Large intestine (tissue), 3 donors: Measurements from ENCODE around the gene FAF1. TPM values are rescaled to one million over a fixed set of nuclear protein-coding genes. Genes with fewer than 3 reads are reported as not detected.

Experiments
- DNase-seq, 2 donors: peaks; one replicate each; pipeline versions ENCODE4 v3.0.0 to v3.0.0-alpha.2; 2013
- H3K27ac ChIP-seq: one replicate; pipeline ENCODE4 v1.5.1; 2013; ENCODE audit warnings: low read length
- H3K27me3 ChIP-seq: 2 replicates; pipeline ENCODE4 v1.6.1; 2013; ENCODE audit warnings: low read length; ENCODE audit not compliant: control insufficient read depth, insufficient read depth
- H3K36me3 ChIP-seq: 2 replicates; pipeline ENCODE4 v1.6.1; 2013; ENCODE audit warnings: low read length; ENCODE audit not compliant: control insufficient read depth, insufficient read depth
- H3K4me1 ChIP-seq: one replicate; pipeline ENCODE4 v1.6.1; 2013; ENCODE audit warnings: low read length; ENCODE audit not compliant: control insufficient read depth, insufficient read depth
- H3K4me3 ChIP-seq: one replicate; pipeline ENCODE4 v1.5.1; 2013; ENCODE audit warnings: low read length
- H3K9me3 ChIP-seq: one replicate; pipeline ENCODE4 v1.6.1; 2013; ENCODE audit warnings: mild to moderate bottlenecking, low read depth, low read length, moderate library complexity; ENCODE audit not compliant: control insufficient read depth
- WGBS: methylation state at CpG from one replicate; pipeline ENCODE4 v1.1.5; 2013; ENCODE audit warnings: low lambda C conversion rate; ENCODE audit not compliant: insufficient coverage; 5-methylcytosine and 5-hydroxymethylcytosine counted together
- polyA plus RNA-seq: library from polyadenylated mRNA; unstranded; fragments of 120-200 nt; gene quantifications from one replicate; pipeline ENCODE4 v1.2.1, GENCODE V29; 2013

FAF1 gene
- polyA plus RNA-seq, 1 donor, result 47.1 TPM

DNA sequence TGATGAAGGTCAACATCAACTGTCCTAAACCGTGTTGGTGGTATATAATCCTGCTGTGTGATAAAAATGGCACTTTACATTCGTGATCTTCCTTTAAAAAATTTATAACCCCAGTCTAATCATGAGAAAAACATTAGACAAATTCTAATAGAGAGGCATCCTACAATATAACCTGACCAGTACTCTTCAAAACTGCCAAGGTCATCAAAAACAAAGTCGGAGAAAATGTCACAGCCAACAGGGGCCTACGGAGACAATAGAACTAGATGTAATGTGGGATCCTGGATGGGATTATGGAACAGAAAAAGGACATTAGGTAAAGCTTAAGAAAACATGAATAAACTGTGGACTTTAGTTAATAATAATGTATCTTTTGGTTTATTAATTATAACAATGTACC, 34.9 kb upstream of the FAF1 start:
- no peak overlapping the region for H3K4me3 ChIP-seq
- no peak for DNase-seq
- H3K27me3 ChIP-seq, result peaks cover 2% of the 10 kb centered on the region
- H3K4me1 ChIP-seq, result no peaks in the 10 kb centered on the region
- 59% methylated on average over 3 of the region's 4 CpGs for WGBS
- no peaks in the 10 kb centered on the region for H3K36me3 ChIP-seq
- no peak overlapping the region for H3K27ac ChIP-seq
- no peaks in the 10 kb centered on the region for H3K9me3 ChIP-seq

DNA sequence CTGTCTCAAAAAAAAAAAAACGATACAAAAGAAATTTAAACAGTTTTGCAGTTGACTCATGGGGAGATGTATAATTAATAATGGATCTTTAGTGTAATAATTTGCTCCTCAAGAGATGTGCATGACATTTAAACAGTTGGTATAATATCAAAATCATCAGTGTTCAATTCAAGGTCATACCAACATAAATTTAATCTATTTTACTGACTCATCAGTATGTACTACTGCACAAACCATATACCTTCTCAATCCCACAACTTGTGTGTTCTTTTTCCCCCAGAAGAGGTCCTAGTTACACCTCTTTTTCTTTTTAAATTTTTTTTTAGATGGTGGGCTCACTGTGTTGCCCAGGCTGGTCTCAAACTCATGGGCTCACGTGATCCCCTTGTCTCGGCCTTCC, 33.6 kb upstream of the FAF1 start:
- Histone ChIP-seq H3K9me3 (no peaks in the 10 kb centered on the region), H3K27me3 (peaks cover 2% of the 10 kb centered on the region), H3K36me3 (no peaks in the 10 kb centered on the region), H3K4me1 (no peaks in the 10 kb centered on the region), H3K4me3 (no peak overlapping the region), H3K27ac (no peak overlapping the region)
- no peak for DNase-seq
- 100% methylated on average over 1 of the region's 3 CpGs for WGBS

DNA sequence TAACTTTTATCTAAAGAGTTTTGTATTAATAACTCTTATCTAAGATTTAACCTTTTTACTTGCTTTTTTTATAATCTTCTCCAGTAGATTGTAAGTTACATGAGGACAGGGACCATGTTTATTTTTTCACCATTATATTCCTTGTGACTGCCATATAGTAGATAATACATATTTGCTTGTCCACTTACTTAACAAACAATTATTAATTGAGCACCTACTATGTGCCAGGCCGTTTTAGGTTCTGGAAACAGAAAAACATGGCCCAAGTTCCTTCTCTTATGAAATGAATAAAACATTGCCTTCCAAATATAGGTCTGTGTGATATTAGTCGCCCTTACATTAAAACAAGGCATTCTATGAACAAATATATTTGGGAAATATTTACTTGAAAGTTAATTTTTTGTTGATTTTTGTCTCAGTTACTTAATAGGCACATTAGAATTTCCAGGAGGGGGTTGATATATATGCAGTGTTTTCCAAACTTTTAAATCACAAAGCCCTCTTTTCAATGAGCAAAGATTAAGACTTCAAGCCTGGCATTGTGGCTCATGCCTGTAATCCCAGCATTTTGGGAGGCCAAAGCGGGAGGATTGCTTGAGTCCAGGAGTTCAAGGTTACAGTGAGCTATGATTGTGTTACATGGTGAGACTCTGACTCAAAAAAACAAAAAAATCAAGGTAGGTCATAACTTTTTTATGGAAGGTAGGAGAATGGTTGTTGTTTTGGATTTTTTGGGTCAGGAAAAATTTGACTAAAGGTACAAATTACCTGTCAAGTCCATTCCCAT, 32.7 kb upstream of the FAF1 start:
- H3K4me3 ChIP-seq, result no peak overlapping the region
- no peaks in the 10 kb centered on the region for H3K4me1 ChIP-seq
- WGBS, result 85% methylated on average over 2 of the region's 3 CpGs
- H3K27ac ChIP-seq, result no peak overlapping the region
- DNase-seq, result no peak
- H3K9me3 ChIP-seq, result no peaks in the 10 kb centered on the region
- peaks cover 2% of the 10 kb centered on the region for H3K27me3 ChIP-seq
- H3K36me3 ChIP-seq, result no peaks in the 10 kb centered on the region

DNA sequence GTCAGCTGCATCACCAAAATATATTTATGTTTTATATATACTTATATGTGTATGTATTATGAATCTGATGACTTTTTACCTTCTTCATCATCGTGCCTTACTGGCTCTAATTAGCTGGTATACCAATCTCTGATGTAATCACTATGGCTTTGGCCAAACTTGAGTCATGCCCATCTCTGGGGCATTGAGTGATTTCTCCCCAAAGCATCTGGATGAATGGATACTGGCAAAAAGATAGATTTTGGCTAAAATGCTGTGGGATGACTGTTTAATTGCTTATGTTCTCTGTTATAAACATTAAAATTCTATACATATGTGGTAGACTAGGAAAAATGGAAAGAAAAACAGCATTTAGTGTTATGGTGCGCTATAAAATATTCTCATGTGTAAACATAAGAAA, 29.6 kb upstream of the FAF1 start:
- Histone ChIP-seq H3K27me3 (peaks cover 10% of the 10 kb centered on the region), H3K27ac (no peak overlapping the region), H3K4me3 (no peak overlapping the region), H3K9me3 (no peaks in the 10 kb centered on the region), H3K36me3 (no peaks in the 10 kb centered on the region), H3K4me1 (no peaks in the 10 kb centered on the region)
- no peak for DNase-seq
- WGBS, result 90% methylated on average over 1 of the region's 2 CpGs

- Histone ChIP-seq H3K27ac (no peak overlapping the region), H3K36me3 (no peaks in the 10 kb centered on the region), H3K4me1 (no peaks in the 10 kb centered on the region), H3K27me3 (peaks cover 27% of the 10 kb centered on the region), H3K4me3 (no peak overlapping the region), H3K9me3 (no peaks in the 10 kb centered on the region)
- 92% methylated on average over 1 of the region's 4 CpGs for WGBS
- no peak for DNase-seq
These were observed 26.6 kb upstream of the FAF1 start for GRCh38 chr1:50986653-50987052.

GRCh38 chr1:50985094-50985493, 25.0 kb upstream of the FAF1 start:
- peaks cover 27% of the 10 kb centered on the region for H3K27me3 ChIP-seq
- H3K27ac ChIP-seq, result no peak overlapping the region
- no peaks in the 10 kb centered on the region for H3K4me1 ChIP-seq
- H3K36me3 ChIP-seq, result no peaks in the 10 kb centered on the region
- no CpG with 5 or more reads among the region's 1 CpG for WGBS
- H3K4me3 ChIP-seq, result no peak overlapping the region
- DNase-seq, result no peak
- no peaks in the 10 kb centered on the region for H3K9me3 ChIP-seq

GRCh38 chr1:50983219-50983802, 23.2 kb upstream of the FAF1 start:
- Histone ChIP-seq H3K36me3 (no peaks in the 10 kb centered on the region), H3K4me1 (no peaks in the 10 kb centered on the region), H3K4me3 (no peak overlapping the region), H3K9me3 (no peaks in the 10 kb centered on the region), H3K27me3 (peaks cover 43% of the 10 kb centered on the region), H3K27ac (no peak overlapping the region)
- whole genome bisulfite sequencing, result no CpG with 5 or more reads among the region's 2 CpGs
- DNase-seq, result no peak

GRCh38 chr1:50982611-50983010, 22.5 kb upstream of the FAF1 start:
- 63% methylated on average over 3 of the region's 3 CpGs for WGBS
- H3K27me3 ChIP-seq, result peaks cover 49% of the 10 kb centered on the region

GRCh38 chr1:50981741-50982140, 21.7 kb upstream of the FAF1 start:
- no peaks in the 10 kb centered on the region for H3K36me3 ChIP-seq
- no peaks in the 10 kb centered on the region for H3K9me3 ChIP-seq
- H3K27me3 ChIP-seq, result peaks cover 57% of the 10 kb centered on the region
- no peak overlapping the region for H3K4me3 ChIP-seq
- peaks cover 7% of the 10 kb centered on the region for H3K4me1 ChIP-seq
- DNase-seq, result no peak
- 60% methylated on average over 1 of the region's 1 CpG for WGBS
- no peak overlapping the region for H3K27ac ChIP-seq

More at GRCh38 chr1:50982611-50983010, 22.5 kb upstream of the FAF1 start:
- H3K4me1 ChIP-seq, result no peaks in the 10 kb centered on the region
- H3K27ac ChIP-seq, result no peak overlapping the region
- H3K4me3 ChIP-seq, result no peak overlapping the region
- H3K36me3 ChIP-seq, result no peaks in the 10 kb centered on the region
- no peaks in the 10 kb centered on the region for H3K9me3 ChIP-seq
- no peak for DNase-seq

GRCh38 chr1:50980505-50980904, 20.4 kb upstream of the FAF1 start:
- Histone ChIP-seq H3K4me1 (peaks cover 9% of the 10 kb centered on the region), H3K4me3 (no peak overlapping the region), H3K27me3 (peaks cover 62% of the 10 kb centered on the region), H3K36me3 (no peaks in the 10 kb centered on the region), H3K27ac (no peak overlapping the region), H3K9me3 (no peaks in the 10 kb centered on the region)
- no peak for DNase-seq

DNA sequence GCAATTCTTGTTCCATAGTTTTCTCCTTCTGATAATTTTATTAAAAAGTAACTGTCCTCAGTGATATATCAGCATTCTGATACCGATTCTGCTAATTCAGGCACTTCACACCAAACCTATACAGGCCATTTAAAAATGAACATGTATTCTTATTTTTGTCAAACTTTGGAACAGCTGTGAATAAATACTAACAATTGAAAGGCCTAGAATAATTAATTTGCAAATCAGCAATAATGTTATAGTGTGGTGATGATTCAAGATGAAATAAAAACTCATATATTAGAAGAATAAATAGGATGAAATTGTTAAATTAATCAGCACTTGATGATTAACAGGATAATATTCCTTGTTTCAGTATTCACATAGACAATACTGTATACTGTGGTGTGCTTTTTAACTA, 19.9 kb upstream of the FAF1 start:
- Histone ChIP-seq H3K4me3 (no peak overlapping the region), H3K27ac (no peak overlapping the region), H3K27me3 (peaks cover 61% of the 10 kb centered on the region), H3K36me3 (no peaks in the 10 kb centered on the region), H3K9me3 (no peaks in the 10 kb centered on the region), H3K4me1 (peaks cover 9% of the 10 kb centered on the region)
- DNase-seq, result no peak
- no CpG with 5 or more reads among the region's 1 CpG for WGBS
